Erythroblast (primary cell): Measurements from ENCODE around the gene CDKAL1.

ENCODE experiments used
- GATA1 ChIP-seq: IDR thresholded peaks from 2 replicates; pipeline ENCODE4 v1.6.1; 2011; ENCODE audit warnings: low read depth, mild to moderate bottlenecking, control low read depth, low read length, moderate library complexity
- POLR2A ChIP-seq: IDR thresholded peaks from 2 replicates; pipeline ENCODE4 v1.6.1; 2011; ENCODE audit warnings: mild to moderate bottlenecking, low read length

DNA sequence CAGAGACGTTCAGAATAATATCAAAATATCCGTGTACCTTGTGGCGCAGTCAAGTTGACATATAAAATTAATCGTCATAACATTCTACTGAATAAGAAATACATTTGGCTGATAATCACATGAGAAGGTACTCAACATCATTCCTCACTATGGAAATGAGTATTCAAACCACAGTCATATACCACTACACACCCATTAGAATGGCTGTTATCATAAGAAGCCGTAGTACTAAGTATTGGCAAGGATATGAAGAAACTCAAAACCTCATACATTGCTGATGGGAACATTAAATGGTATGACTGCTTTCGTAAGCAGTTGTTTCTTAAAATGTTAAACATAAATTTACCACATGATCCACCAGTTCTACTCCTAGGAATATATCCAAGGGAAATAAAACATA, 244.7 kb downstream of the CDKAL1 start:
- TF ChIP-seq POLR2A: no peak
- no peak for TF ChIP-seq GATA1
